HEK293 (cell line): ENCODE measurements around the gene AREG.

Experiments
- CTCF ChIA-PET: fragments of 350-600 bp; formaldehyde crosslinking; extraction: SDS; loops from one replicate; lab custom pipeline; 2021; ENCODE audit warnings: antibody characterized with exemption; lab: Yijun Ruan, JAX
- POLR2A ChIA-PET: fragments of 300-600 bp; formaldehyde crosslinking; extraction: SDS; loops from one replicate; lab custom pipeline; 2020; ENCODE audit warnings: antibody characterized with exemption, inconsistent platforms; lab: Yijun Ruan, JAX
- H3K27ac ChIP-seq: fragments of 200-500 bp; sonication (Bioruptor generic); 2 replicates; pipeline ENCODE4 v1.5.1; 2014; ENCODE audit warnings: low read depth, low read length, control low read depth, inconsistent platforms; ENCODE audit errors: extremely low read depth
- H3K36me3 ChIP-seq, 2 experiments: fragments of 200-500 bp in 1 of 2; sonication (Bioruptor generic) in 1 of 2; 1 replicate in 1 of 2; 2 replicates in 1 of 2; pipeline ENCODE4 v1.5.1; 2014 to 2017; ENCODE audit warnings: inconsistent platforms in 2 of 2, low read length in 2 of 2; ENCODE audit not compliant: control insufficient read depth in 2 of 2, insufficient read depth in 1 of 2
- H3K4me1 ChIP-seq: fragments of 200-500 bp; sonication (Bioruptor generic); 2 replicates; pipeline ENCODE4 v1.5.1; 2014; ENCODE audit warnings: mild to moderate bottlenecking, low read length, inconsistent platforms; ENCODE audit not compliant: control insufficient read depth, insufficient read depth
- H3K4me3 ChIP-seq: 2 replicates; pipeline ENCODE4 v1.5.1; 2011; ENCODE audit warnings: low read depth, mild to moderate bottlenecking, control low read depth, low read length, moderate library complexity
- H3K9me3 ChIP-seq: fragments of 200-500 bp; sonication (Bioruptor generic); 2 replicates; pipeline ENCODE4 v1.5.1; 2014; ENCODE audit warnings: low read depth, low read length, inconsistent platforms; ENCODE audit not compliant: control insufficient read depth, insufficient read depth
- ATF2 ChIP-seq: fragments of 450-650 bp; formaldehyde crosslinking; IDR thresholded peaks from 2 replicates; pipeline ENCODE4 v1.5.1; 2016; ENCODE audit warnings: missing biosample characterization, missing genetic modification characterization, low read depth
- BCL6B ChIP-seq: fragments of 450-650 bp; formaldehyde crosslinking; IDR thresholded peaks from 2 replicates; pipeline ENCODE4 v1.5.1; 2017; ENCODE audit warnings: missing biosample characterization, missing genetic modification characterization
- HIC1 ChIP-seq: fragments of 450-650 bp; formaldehyde crosslinking; IDR thresholded peaks from 2 replicates; pipeline ENCODE4 v1.5.1; 2016; ENCODE audit warnings: missing biosample characterization, missing genetic modification characterization
- INSM2 ChIP-seq: fragments of 450-650 bp; formaldehyde crosslinking; IDR thresholded peaks from 2 replicates; pipeline ENCODE4 v1.5.1; 2016; ENCODE audit warnings: missing biosample characterization, missing genetic modification characterization
- KLF8 ChIP-seq: fragments of 450-650 bp; formaldehyde crosslinking; IDR thresholded peaks from 2 replicates; pipeline ENCODE4 v1.5.1; 2016; ENCODE audit warnings: missing biosample characterization, missing genetic modification characterization
- KLF9 ChIP-seq: fragments of 450-650 bp; formaldehyde crosslinking; IDR thresholded peaks from 2 replicates; pipeline ENCODE4 v1.5.1; 2016; ENCODE audit warnings: missing biosample characterization, missing genetic modification characterization, low read depth
- TSHZ1 ChIP-seq: fragments of 450-650 bp; formaldehyde crosslinking; IDR thresholded peaks from 2 replicates; pipeline ENCODE4 v1.5.1; 2016; ENCODE audit warnings: missing biosample characterization, missing genetic modification characterization, borderline replicate concordance
- ZBTB7A ChIP-seq: fragments of 450-650 bp; formaldehyde crosslinking; IDR thresholded peaks from 2 replicates; pipeline ENCODE4 v1.5.1; 2016; ENCODE audit warnings: low read depth, missing biosample characterization, missing genetic modification characterization
- ZNF175 ChIP-seq: fragments of 450-650 bp; formaldehyde crosslinking; IDR thresholded peaks from 2 replicates; pipeline ENCODE4 v1.5.1; 2016; ENCODE audit warnings: missing biosample characterization, missing genetic modification characterization
- ZNF274 ChIP-seq, 2 experiments: fragments of 200-500 bp in 1 of 2; fragments of 450-650 bp in 1 of 2; sonication (Bioruptor generic) in 1 of 2; formaldehyde crosslinking in 1 of 2; IDR thresholded peaks; 2 replicates each; pipeline versions ENCODE4 v1.5.1 to v1.6.1; 2014 to 2016; ENCODE audit warnings: borderline replicate concordance in 1 of 2, inconsistent platforms in 1 of 2, low read length in 1 of 2, missing biosample characterization in 1 of 2, missing genetic modification characterization in 1 of 2
- ZNF280D ChIP-seq: fragments of 450-650 bp; formaldehyde crosslinking; IDR thresholded peaks from 2 replicates; pipeline ENCODE4 v1.5.1; 2016; ENCODE audit warnings: missing biosample characterization, missing genetic modification characterization
- ZNF341 ChIP-seq: fragments of 450-650 bp; formaldehyde crosslinking; IDR thresholded peaks from 2 replicates; pipeline ENCODE4; 2016; ENCODE audit warnings: low read depth, missing biosample characterization, missing genetic modification characterization
- ZNF362 ChIP-seq: fragments of 450-650 bp; formaldehyde crosslinking; IDR thresholded peaks from 2 replicates; pipeline ENCODE4 v1.5.1; 2016; ENCODE audit warnings: missing biosample characterization, missing genetic modification characterization
- ZNF37A ChIP-seq: fragments of 450-650 bp; IDR thresholded peaks from 2 replicates; pipeline ENCODE4 v1.5.1; 2018; ENCODE audit warnings: missing biosample characterization, missing genetic modification characterization
- ZNF48 ChIP-seq: fragments of 450-650 bp; formaldehyde crosslinking; IDR thresholded peaks from 2 replicates; pipeline ENCODE4 v1.5.1; 2016; ENCODE audit warnings: missing biosample characterization, missing genetic modification characterization
- ZNF624 ChIP-seq: fragments of 450-650 bp; formaldehyde crosslinking; IDR thresholded peaks from 2 replicates; pipeline ENCODE4 v1.5.1; 2017; ENCODE audit warnings: missing biosample characterization, missing genetic modification characterization
- ZNF645 ChIP-seq: fragments of 450-650 bp; formaldehyde crosslinking; IDR thresholded peaks from 2 replicates; pipeline ENCODE4; 2016; ENCODE audit warnings: missing biosample characterization, missing genetic modification characterization
- ZSCAN18 ChIP-seq: fragments of 450-650 bp; formaldehyde crosslinking; IDR thresholded peaks from 2 replicates; pipeline ENCODE4 v1.5.1; 2016; ENCODE audit warnings: missing biosample characterization, missing genetic modification characterization

The AREG gene

GRCh38 chr4:74460833-74461232 lies 15.9 kb downstream of the AREG start (continued):
- TF ChIP-seq TSHZ1 (tag by site-specific recombination), result no peak
- TF ChIP-seq KLF9, result no peak
- TF ChIP-seq HIC1 (tag by site-specific recombination), result no peak
- TF ChIP-seq ZNF37A (tag by site-specific recombination), result no peak
- TF ChIP-seq, all 188 proteins: peak for 0

- H3K4me3 ChIP-seq, result no peak overlapping the region
- H3K9me3 ChIP-seq, result no peaks in the 10 kb centered on the region
- no peaks in the 10 kb centered on the region for H3K36me3 ChIP-seq
- CTCF ChIA-PET, result interaction anchor here (0.6 kb wide), 1 partner anchor 86 kb away, joined by 3 read pairs; no protein-coding TSS in a partner anchor
- POLR2A ChIA-PET, result no interaction called here
- H3K4me1 ChIP-seq, result no peaks in the 10 kb centered on the region
- no peak overlapping the region for H3K27ac ChIP-seq
- no peak for TF ChIP-seq KLF8 (tag by site-specific recombination)
- TF ChIP-seq ZNF645 (tag by site-specific recombination), result no peak
- TF ChIP-seq ATF2 (tag by site-specific recombination), result no peak
- no peak for TF ChIP-seq ZNF280D
- no peak for TF ChIP-seq ZBTB7A (tag by site-specific recombination)
- TF ChIP-seq ZNF624 (tag by site-specific recombination), result no peak
- TF ChIP-seq ZNF341 (tag by site-specific recombination), result no peak
- TF ChIP-seq INSM2 (tag by site-specific recombination), result no peak
- no peak for TF ChIP-seq ZNF48
- TF ChIP-seq ZNF362 (tag by site-specific recombination), result no peak
- TF ChIP-seq ZSCAN18 (tag by site-specific recombination), result no peak
- TF ChIP-seq ZNF175, result no peak
- no peak for TF ChIP-seq BCL6B
- TF ChIP-seq ZNF274 (IDR thresholded peaks at IDR 0.05; ENCODE audit: low read length), result no peak
- no peak for TF ChIP-seq ZNF274 (tag by site-specific recombination; IDR thresholded peaks at IDR 0.05; ENCODE audit: borderline replicate concordance)
These were observed 18.2 kb downstream of the AREG start for GRCh38 chr4:74463123-74463522.
